ENCODE data around the gene SVOP.

DNA sequence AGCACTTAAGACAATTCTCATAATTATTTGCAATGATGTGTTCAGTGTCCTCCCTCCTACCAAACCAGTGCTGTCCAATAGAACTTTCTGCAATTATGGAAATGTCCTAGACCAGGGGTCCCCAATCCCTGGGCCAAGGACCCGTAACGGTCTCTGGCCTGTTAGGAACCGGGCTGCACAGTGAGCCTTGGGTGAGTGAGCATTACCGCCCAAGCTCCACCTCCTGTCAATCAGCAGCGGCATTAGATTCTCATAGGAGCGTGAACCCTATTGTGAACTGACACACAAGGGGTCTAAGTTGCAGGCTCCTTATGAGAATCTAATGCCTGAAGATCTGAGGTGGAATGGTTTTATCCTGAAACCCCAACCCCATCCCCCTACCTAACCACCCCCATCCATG, 3.9 kb downstream of the SVOP start:
- no peak for TF ChIP-seq EZH2 (IDR thresholded peaks at IDR 0.05; ENCODE audit: insufficient read depth, poor library complexity, severe bottlenecking)
- no peak for TF ChIP-seq EZH2phosphoT487 (IDR thresholded peaks at IDR 0.05; ENCODE audit: insufficient read depth, low read depth)
